Osteocyte (in vitro differentiated cells): Measurements from ENCODE around the gene EDEM1. TPM values are rescaled to one million over a fixed set of nuclear protein-coding genes. Genes with fewer than 3 reads are reported as not detected.

Experiments used
- DNase-seq: peaks from one replicate; pipeline ENCODE4 v3.0.0; 2021; ENCODE audit warnings: mixed read lengths; ENCODE audit not compliant: unreplicated experiment; ENCODE audit errors: extremely low spot score
- H3K27ac Mint-ChIP-seq: one replicate; pipeline ENCODE4 v1.8.0; 2021; ENCODE audit warnings: mild to moderate bottlenecking, mixed read lengths; ENCODE audit not compliant: unreplicated experiment
- H3K27me3 Mint-ChIP-seq: one replicate; pipeline ENCODE4 v1.8.0; 2021; ENCODE audit warnings: mixed read lengths; ENCODE audit not compliant: unreplicated experiment
- H3K36me3 Mint-ChIP-seq: one replicate; pipeline ENCODE4 v1.8.0; 2021; ENCODE audit warnings: mixed read lengths; ENCODE audit not compliant: unreplicated experiment
- H3K4me1 Mint-ChIP-seq: one replicate; pipeline ENCODE4 v1.8.0; 2021; ENCODE audit warnings: mixed read lengths; ENCODE audit not compliant: unreplicated experiment
- H3K4me3 Mint-ChIP-seq: one replicate; pipeline ENCODE4 v1.8.0; 2021; ENCODE audit warnings: mild to moderate bottlenecking, moderate library complexity, mixed read lengths; ENCODE audit not compliant: unreplicated experiment
- H3K9me3 Mint-ChIP-seq: one replicate; pipeline ENCODE4 v1.8.0; 2021; ENCODE audit warnings: mixed read lengths; ENCODE audit not compliant: unreplicated experiment
- CTCF ChIP-seq: fragments of 200-600 bp; sonication (generic); IDR thresholded peaks from 2 replicates; pipeline ENCODE4 v1.5.0; 2021; ENCODE audit warnings: antibody characterized with exemption, mild to moderate bottlenecking, moderate library complexity
- microRNA-seq: library from miRNA; unstranded; fragments of <30 nt; microRNA quantifications from one replicate; pipeline ENCODE4 v1.1.0, GENCODE V29; 2020; ENCODE audit not compliant: unreplicated experiment
- total RNA-seq: library from RNA; stranded (reverse); gene quantifications from 2 replicates; pipeline ENCODE4 v1.2.1, GENCODE V29; 2021

The EDEM1 gene
- total RNA-seq, 1 donor from 2014 or later, result 45.9 TPM

GRCh38 chr3:5267889-5268288 lies 80.4 kb downstream of the EDEM1 start:
- no peak for TF ChIP-seq CTCF
- Mint-ChIP-seq H3K4me3 (no peak overlapping the region), H3K27me3 (peaks cover 5% of the 10 kb centered on the region), H3K9me3 (no peaks in the 10 kb centered on the region), H3K4me1 (no peaks in the 10 kb centered on the region), H3K36me3 (no peaks in the 10 kb centered on the region), H3K27ac (no peak overlapping the region)
- no peak for DNase-seq

Small RNAs within 50 kb of the gene (microRNA-seq; reads per million reads assigned to microRNA genes)
- not detected for gene MIR4790

Other genes starting within 250 kb of the EDEM1 start
- 34.1 TPM in 2 replicates for gene BHLHE40, start 208.3 kb upstream of the EDEM1 start, total RNA-seq
- 85.6 and 86.0 TPM in 2 replicates for gene ARL8B, start 65.4 kb upstream of the EDEM1 start, total RNA-seq